B cell (primary cell): Measurements from ENCODE around the gene GHR.
"Not testable (repeated sequence)": the region's sequence is repeated elsewhere in the genome, so short reads cannot be mapped to it uniquely, and the experiment has no call there.

Source experiments
- EZH2 ChIP-seq: IDR thresholded peaks from 2 replicates; pipeline ENCODE4 v1.6.1; 2012; ENCODE audit warnings: borderline replicate concordance, low read depth, mild to moderate bottlenecking, moderate library complexity, low read length; ENCODE audit not compliant: insufficient read depth, poor library complexity, severe bottlenecking
- TF ChIP-seq, protein P1 (sequence below): fragments of 200-600 bp; IDR thresholded peaks from one replicate; pipeline ENCODE4 v1.8.0; 2022; ENCODE audit warnings: antibody characterized with exemption, mild to moderate bottlenecking

DNA sequence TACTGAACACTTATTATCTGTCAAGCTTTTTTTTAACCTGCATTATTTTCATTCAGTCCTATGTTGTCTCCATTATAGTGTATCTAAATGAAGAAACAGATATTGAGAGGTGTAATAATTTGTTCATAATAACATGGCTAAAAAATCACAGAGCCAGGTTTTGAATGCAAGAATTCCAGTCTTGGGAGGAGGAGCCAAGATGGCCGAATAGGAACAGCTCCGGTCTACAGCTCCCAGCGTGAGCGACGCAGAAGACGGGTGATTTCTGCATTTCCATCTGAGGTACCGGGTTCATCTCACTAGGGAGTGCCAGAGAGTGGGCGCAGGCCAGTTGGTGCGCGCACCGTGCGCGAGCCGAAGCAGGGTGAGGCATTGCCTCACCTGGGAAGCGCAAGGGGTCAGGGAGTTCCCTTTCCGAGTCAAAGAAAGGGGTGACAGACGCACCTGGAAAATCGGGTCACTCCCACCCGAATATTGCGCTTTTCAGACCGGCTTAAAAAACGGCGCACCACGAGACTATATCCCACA, 311.4 kb downstream of the GHR start:
- TF ChIP-seq EZH2, result not testable (repeated sequence)
- TF ChIP-seq, protein P1, sequence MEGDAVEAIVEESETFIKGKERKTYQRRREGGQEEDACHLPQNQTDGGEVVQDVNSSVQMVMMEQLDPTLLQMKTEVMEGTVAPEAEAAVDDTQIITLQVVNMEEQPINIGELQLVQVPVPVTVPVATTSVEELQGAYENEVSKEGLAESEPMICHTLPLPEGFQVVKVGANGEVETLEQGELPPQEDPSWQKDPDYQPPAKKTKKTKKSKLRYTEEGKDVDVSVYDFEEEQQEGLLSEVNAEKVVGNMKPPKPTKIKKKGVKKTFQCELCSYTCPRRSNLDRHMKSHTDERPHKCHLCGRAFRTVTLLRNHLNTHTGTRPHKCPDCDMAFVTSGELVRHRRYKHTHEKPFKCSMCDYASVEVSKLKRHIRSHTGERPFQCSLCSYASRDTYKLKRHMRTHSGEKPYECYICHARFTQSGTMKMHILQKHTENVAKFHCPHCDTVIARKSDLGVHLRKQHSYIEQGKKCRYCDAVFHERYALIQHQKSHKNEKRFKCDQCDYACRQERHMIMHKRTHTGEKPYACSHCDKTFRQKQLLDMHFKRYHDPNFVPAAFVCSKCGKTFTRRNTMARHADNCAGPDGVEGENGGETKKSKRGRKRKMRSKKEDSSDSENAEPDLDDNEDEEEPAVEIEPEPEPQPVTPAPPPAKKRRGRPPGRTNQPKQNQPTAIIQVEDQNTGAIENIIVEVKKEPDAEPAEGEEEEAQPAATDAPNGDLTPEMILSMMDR, result not testable (repeated sequence)
